Heart right ventricle (tissue), 16 donors: ENCODE measurements around the gene EXT2. TPM values are rescaled to one million over a fixed set of nuclear protein-coding genes. Genes with fewer than 3 reads are reported as not detected.
A peak's percentile ranks its signal among the peaks of the same experiment; 100 is the strongest.

Experiments used
- ATAC-seq, 8 donors: fragments of 200-7000 bp; cut with Tn5 transposase; one replicate each; pipeline ENCODE4 v1.9.1; 2020; ENCODE audit warnings: mild to moderate bottlenecking in 8 of 8, moderate library complexity in 8 of 8, moderate number of reproducible peaks in 1 of 8
- DNase-seq, 2 donors: peaks; one replicate each; pipeline ENCODE4 v3.0.0-alpha.2; 2020
- H3K27ac ChIP-seq, 10 donors: fragments of 200-600 bp; sonication (generic) in 2 of 10; one replicate each; pipeline versions ENCODE4 v1.5.0 to v1.8.0; 2020 to 2022; ENCODE audit warnings: mild to moderate bottlenecking in 3 of 10
- H3K27me3 ChIP-seq, 7 donors: fragments of 200-600 bp; one replicate each; pipeline ENCODE4 v1.8.0; 2021 to 2022; ENCODE audit warnings: mild to moderate bottlenecking in 2 of 7
- H3K36me3 ChIP-seq, 9 donors: fragments of 200-600 bp; sonication (generic) in 1 of 9; one replicate each; pipeline versions ENCODE4 v1.5.0 to v1.8.0; 2020 to 2022; ENCODE audit warnings: mild to moderate bottlenecking in 2 of 9
- H3K4me1 ChIP-seq, 9 donors: fragments of 200-600 bp; sonication (generic) in 1 of 9; one replicate each; pipeline versions ENCODE4 v1.5.0 to v1.8.0; 2020 to 2022; ENCODE audit warnings: mild to moderate bottlenecking in 4 of 9
- H3K4me3 ChIP-seq, 10 donors: fragments of 200-600 bp; sonication (generic) in 2 of 10; one replicate each; pipeline versions ENCODE4 v1.5.0 to v1.8.0; 2020 to 2022; ENCODE audit warnings: mild to moderate bottlenecking in 7 of 10, moderate library complexity in 2 of 10
- H3K9me3 ChIP-seq, 11 donors: fragments of 200-600 bp in 10 of 11; sonication (generic) in 2 of 11; one replicate each; pipeline versions ENCODE4 v1.5.0 to v1.8.0; 2013 to 2022; ENCODE audit warnings: mild to moderate bottlenecking in 2 of 11, control low read depth in 1 of 11, moderate library complexity in 1 of 11
- WGBS, 2 donors: extraction: QIAGEN DNeasy Blood & Tissue Kit; methylation state at CpG; one replicate each; pipeline ENCODE4 v1.1.7; 2013; ENCODE audit warnings: inconsistent platforms in 1 of 2; 5-methylcytosine and 5-hydroxymethylcytosine counted together
- intact Hi-C, 10 donors: fragments of 100-400 bp; cut with DNase I; formaldehyde crosslinking; loops; one replicate each; pipeline versions ENCODE4 v1.11.1 to v1.14.2; 2022
- polyA plus RNA-seq, 2 donors: library from polyadenylated mRNA; stranded (reverse); fragments of 200-250 nt; gene quantifications; one replicate each; pipeline ENCODE4 v1.2.3, GENCODE V29; 2013
- total RNA-seq, 10 donors: library from RNA; stranded (reverse); fragmentation: NEBNext Ultra II Directional in 3 of 10; extraction: Animal tissue kit (Norgen Biotek cat#: 25700) in 3 of 10; gene quantifications; one replicate each; pipeline versions ENCODE4 v1.2.1 to v1.2.4, GENCODE V29; 2021 to 2023
- TF ChIP-seq, protein P1 (sequence below), 9 donors: fragments of 200-600 bp; sonication (generic) in 2 of 9; IDR thresholded peaks; one replicate each; pipeline versions ENCODE4 v1.5.0 to v1.8.0; 2021 to 2022; ENCODE audit warnings: antibody characterized with exemption in 9 of 9, mild to moderate bottlenecking in 5 of 9, moderate library complexity in 1 of 9
- donor health status: Arrhythmogenic right ventricular cardiomyopathy.
- donor health status: ischemic (EF 13 %, LVEDD 7.1; RV severe dilation, severe dysfunction).
- donor health status: healthy with polysubstance abuse.
- donor health status: DM: no; HTN: yes; CAD: no.
- donor health status: DM: no; HTN: no; CAD: no.
- donor health status: ischemic (EF 25% LVEDD 6.9; RV normal size, moderate dysfunction).
- donor health status: ischemic (EF 25% LVEDD 5.7; RV mildly dilated, moderate dysfunction).
- donor health status: healthy.
- donor health status: DM: yes; HTN: yes; CAD: no.
- donor health status: Ischemic cardiomyopathy.
- donor health status: ischemic (EF 35%, LVEDD 5.7; RV mildly dilated, moderate dysfunction).
- donor health status: nonischemic (EF 11% LVEDD 7.7; RV severe dilation, severe dysfunction).
- donor health status: DM: yes; HTN: yes; CAD: no.
- donor health status: PGD.
- donor health status: ischemic (EF 29% LVEDD 5.4; RV normal size, mild dysfunction).
- donor health status: nonischemic (EF 23%, LVEDD 6.1; RV moderate dilation, normal function).

Gene EXT2
- total and polyA plus RNA-seq, 12 donors = 18.7 to 35.1 (median 28.2) TPM

DNA sequence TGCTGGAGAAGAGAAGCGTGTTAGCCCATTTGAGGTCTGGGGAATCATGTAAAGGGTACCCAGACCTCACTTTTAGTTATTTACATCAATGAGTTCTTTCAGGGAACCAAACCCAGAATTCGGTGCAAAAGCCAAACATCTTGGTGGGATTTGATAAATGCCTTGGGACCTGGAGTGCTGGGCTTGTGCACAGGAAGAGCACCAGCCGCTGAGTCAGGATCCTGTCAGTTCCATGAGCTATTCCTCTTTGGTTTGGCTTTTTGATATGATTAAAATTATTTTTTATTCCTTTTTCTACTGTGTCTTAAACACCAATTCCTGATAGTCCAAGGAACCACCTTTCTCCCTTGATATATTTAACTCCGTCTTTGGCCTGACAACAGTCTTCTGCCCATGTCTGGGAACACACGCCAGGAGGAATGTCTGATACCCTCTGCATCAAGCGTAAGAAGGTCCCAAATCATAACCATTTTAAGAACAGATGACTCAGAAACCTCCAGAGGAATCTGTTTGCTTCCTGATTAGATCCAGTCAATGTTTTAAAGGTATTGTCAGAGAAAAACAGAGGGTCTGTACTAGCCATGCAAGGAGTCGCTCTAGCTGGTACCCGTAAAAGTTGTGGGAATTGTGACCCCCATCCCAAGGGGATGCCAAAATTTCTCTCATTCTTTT, 149.3 kb downstream of the EXT2 start:
- WGBS, 2 donors = 84 to 88% methylated on average over 8 of the region's 8 CpGs
- no peak overlapping the region for H3K4me3 ChIP-seq
- H3K4me1 ChIP-seq = peaks cover 16 to 72% (median 50%) of the 10 kb centered on the region in 9 donors
- TF ChIP-seq, protein P1, sequence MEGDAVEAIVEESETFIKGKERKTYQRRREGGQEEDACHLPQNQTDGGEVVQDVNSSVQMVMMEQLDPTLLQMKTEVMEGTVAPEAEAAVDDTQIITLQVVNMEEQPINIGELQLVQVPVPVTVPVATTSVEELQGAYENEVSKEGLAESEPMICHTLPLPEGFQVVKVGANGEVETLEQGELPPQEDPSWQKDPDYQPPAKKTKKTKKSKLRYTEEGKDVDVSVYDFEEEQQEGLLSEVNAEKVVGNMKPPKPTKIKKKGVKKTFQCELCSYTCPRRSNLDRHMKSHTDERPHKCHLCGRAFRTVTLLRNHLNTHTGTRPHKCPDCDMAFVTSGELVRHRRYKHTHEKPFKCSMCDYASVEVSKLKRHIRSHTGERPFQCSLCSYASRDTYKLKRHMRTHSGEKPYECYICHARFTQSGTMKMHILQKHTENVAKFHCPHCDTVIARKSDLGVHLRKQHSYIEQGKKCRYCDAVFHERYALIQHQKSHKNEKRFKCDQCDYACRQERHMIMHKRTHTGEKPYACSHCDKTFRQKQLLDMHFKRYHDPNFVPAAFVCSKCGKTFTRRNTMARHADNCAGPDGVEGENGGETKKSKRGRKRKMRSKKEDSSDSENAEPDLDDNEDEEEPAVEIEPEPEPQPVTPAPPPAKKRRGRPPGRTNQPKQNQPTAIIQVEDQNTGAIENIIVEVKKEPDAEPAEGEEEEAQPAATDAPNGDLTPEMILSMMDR (IDR thresholded peaks at IDR 0.05) = no peak
- no peaks in the 10 kb centered on the region for H3K9me3 ChIP-seq
- intact Hi-C loops = no loop called here
- ATAC-seq (no peak), DNase-seq (no peak)
- peaks cover 0 to 28% (median 0%) of the 10 kb centered on the region in 9 donors for H3K36me3 ChIP-seq
- H3K27me3 ChIP-seq = no peaks in the 10 kb centered on the region
- peak overlapping the region in 4 of 10 donors; percentile 1 to 25 (median 15) for H3K27ac ChIP-seq

DNA sequence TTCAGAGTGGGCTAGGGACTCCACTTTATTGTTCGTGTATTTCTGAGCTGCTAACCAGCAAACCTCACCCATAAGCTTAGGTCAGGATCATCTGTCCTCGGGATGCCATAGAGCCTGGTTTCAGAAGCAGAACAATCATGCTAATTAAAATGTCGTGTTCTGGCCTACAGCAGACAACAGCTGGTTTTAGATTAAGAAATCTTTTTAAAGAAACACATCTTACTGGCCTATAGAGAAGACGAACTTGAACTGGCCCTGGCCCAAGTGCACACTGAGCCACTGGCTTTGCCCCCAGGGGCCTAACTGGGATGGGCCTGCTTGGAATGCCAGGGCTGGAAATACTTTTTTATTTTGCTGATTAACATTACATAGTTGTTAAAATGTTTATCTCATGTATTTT, 151.2 kb downstream of the EXT2 start:
- 39 to 41% methylated on average over 4 of the region's 4 CpGs for WGBS, 2 donors
- H3K4me3 ChIP-seq = no peak overlapping the region
- H3K9me3 ChIP-seq = peaks cover 0 to 2% (median 0%) of the 10 kb centered on the region in 11 donors
- peaks cover 16 to 67% (median 45%) of the 10 kb centered on the region in 9 donors for H3K4me1 ChIP-seq
- peak in 1 of 2 donors; percentile 57 for DNase-seq
- ATAC-seq = peak in 3 of 8 donors; percentile 14 to 58 (median 43)
- H3K27me3 ChIP-seq = no peaks in the 10 kb centered on the region
- intact Hi-C loops = loop anchor here in 1 of 10 donors (1.0 kb wide), 1 partner anchor 18 kb away; no protein-coding TSS in a partner anchor
- peaks cover 0 to 31% (median 0%) of the 10 kb centered on the region in 9 donors for H3K36me3 ChIP-seq
- TF ChIP-seq, protein P1 (IDR thresholded peaks at IDR 0.05) = no peak
- H3K27ac ChIP-seq = peak overlapping the region in 1 of 10 donors; percentile 34

DNA sequence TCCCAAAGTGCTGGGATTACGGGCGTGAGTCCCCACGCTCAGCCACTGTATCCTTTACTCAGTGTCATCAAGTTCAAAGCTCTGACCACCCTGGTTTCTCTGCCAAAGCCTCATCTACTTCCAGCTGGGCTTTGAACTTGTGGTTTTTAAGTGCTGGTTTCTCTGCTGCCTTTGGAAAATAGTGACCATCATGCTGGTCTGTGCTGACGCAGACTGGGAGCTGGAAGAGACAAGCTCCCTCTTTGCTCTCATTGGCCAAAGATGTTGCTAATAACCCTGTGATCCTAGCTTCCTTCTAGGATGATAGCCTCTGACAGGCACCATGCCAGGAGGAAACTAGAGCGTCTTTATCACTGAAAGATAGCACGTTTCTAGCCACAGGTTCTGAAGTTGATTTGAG, 152.0 kb downstream of the EXT2 start:
- Histone ChIP-seq H3K27me3 (no peaks in the 10 kb centered on the region), H3K36me3 (peaks cover 0 to 31% (median 0%) of the 10 kb centered on the region in 9 donors), H3K4me3 (no peak overlapping the region), H3K27ac (peak overlapping the region in 2 of 10 donors; percentile 13), H3K4me1 (peaks cover 12 to 59% (median 38%) of the 10 kb centered on the region in 9 donors), H3K9me3 (peaks cover 0 to 10% (median 4%) of the 10 kb centered on the region in 11 donors)
- ATAC-seq = no peak
- TF ChIP-seq, protein P1 (IDR thresholded peaks at IDR 0.05) = no peak
- 75 to 77% methylated on average over 6 of the region's 6 CpGs for WGBS, 2 donors
- intact Hi-C loops = no loop called here
- no peak for DNase-seq

DNA sequence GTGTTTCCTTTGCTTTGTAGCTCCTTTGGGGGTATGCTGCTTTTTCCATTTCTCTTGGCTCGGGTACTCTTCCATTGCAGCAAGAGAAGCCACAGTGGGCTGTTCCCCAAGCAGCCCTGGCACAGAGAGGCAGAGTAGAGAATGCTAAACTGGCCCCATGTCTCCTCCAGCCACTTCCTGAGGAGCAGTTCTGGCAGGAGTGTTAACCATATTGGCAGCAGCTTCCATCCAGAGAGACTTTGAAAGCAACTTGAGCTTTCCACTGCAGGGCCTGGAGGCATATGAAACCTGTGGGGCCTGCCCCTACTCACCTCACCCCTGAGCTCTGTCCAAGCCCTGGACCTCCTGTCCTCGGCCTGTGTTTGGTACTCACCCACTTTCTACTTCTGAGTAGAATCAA, 152.6 kb downstream of the EXT2 start:
- intact Hi-C loops = no loop called here
- 82 to 92% methylated on average over 2 of the region's 2 CpGs for WGBS, 2 donors
- peaks cover 8 to 53% (median 32%) of the 10 kb centered on the region in 9 donors for H3K4me1 ChIP-seq
- TF ChIP-seq, protein P1 (IDR thresholded peaks at IDR 0.05) = no peak
- H3K27ac ChIP-seq = no peak overlapping the region
- H3K27me3 ChIP-seq = no peaks in the 10 kb centered on the region
- H3K9me3 ChIP-seq = peaks cover 0 to 16% (median 10%) of the 10 kb centered on the region in 11 donors
- ATAC-seq (peak in 2 of 8 donors; percentile 29 to 45), DNase-seq (no peak)
- no peak overlapping the region for H3K4me3 ChIP-seq
- peaks cover 0 to 31% (median 0%) of the 10 kb centered on the region in 9 donors for H3K36me3 ChIP-seq
